SK-N-MC (cell line): ENCODE results near the gene CYFIP2.

Experiments used
- EZH2 ChIP-seq: fragments of 200-600 bp; sonication (generic); IDR thresholded peaks from one replicate; pipeline ENCODE4 v1.6.1; 2017; ENCODE audit warnings: antibody characterized with exemption
- POLR2AphosphoS5 ChIP-seq: IDR thresholded peaks from 2 replicates; pipeline ENCODE4 v1.6.1; 2012; ENCODE audit warnings: mild to moderate bottlenecking, low read depth, low read length, borderline replicate concordance

GRCh38 chr5:157245886-157246285, 20.0 kb upstream of the CYFIP2 start:
- TF ChIP-seq EZH2 (no peak), POLR2AphosphoS5 (no peak)
